Smooth muscle cell (in vitro differentiated cells): Measurements from ENCODE around the gene GJA8. TPM values are rescaled to one million over a fixed set of nuclear protein-coding genes. Genes with fewer than 3 reads are reported as not detected.

ENCODE experiments used
- DNase-seq: peaks from one replicate; lab custom pipeline; 2025; ENCODE audit not compliant: unreplicated experiment; lab: John Stamatoyannopoulos, UW
- H2AFZ ChIP-seq: fragments of 200-600 bp; sonication (generic); 2 replicates; pipeline ENCODE4 v1.6.0; 2016; ENCODE audit warnings: antibody characterized with exemption, low read depth, mild to moderate bottlenecking
- H3F3A ChIP-seq: fragments of 200-600 bp; sonication (generic); 2 replicates; pipeline ENCODE4 v1.6.0; 2017; ENCODE audit warnings: antibody characterized with exemption, low read depth
- H3K27ac ChIP-seq: fragments of 200-600 bp; sonication (generic); 2 replicates; pipeline ENCODE4 v1.5.1; 2016; ENCODE audit warnings: low read depth, mild to moderate bottlenecking
- H3K27me3 ChIP-seq: fragments of 200-600 bp; sonication (generic); 2 replicates; pipeline ENCODE4 v1.6.1; 2016; ENCODE audit warnings: low read depth, mild to moderate bottlenecking
- H3K36me3 ChIP-seq: fragments of 200-600 bp; sonication (generic); 2 replicates; pipeline ENCODE4 v1.5.1; 2016; ENCODE audit warnings: low read depth
- H3K4me1 ChIP-seq: fragments of 200-600 bp; sonication (generic); 2 replicates; pipeline ENCODE4 v1.5.1; 2016; ENCODE audit warnings: low read depth
- H3K4me2 ChIP-seq: fragments of 200-600 bp; sonication (generic); 2 replicates; pipeline ENCODE4 v1.6.0; 2016; ENCODE audit warnings: mild to moderate bottlenecking
- H3K4me3 ChIP-seq: fragments of 200-600 bp; sonication (generic); 2 replicates; pipeline ENCODE4 v1.5.1; 2016; ENCODE audit warnings: mild to moderate bottlenecking
- H3K79me2 ChIP-seq: fragments of 200-600 bp; sonication (generic); 2 replicates; pipeline ENCODE4 v1.6.0; 2016; ENCODE audit warnings: low read depth, mild to moderate bottlenecking
- H3K9ac ChIP-seq: fragments of 200-600 bp; sonication (generic); 2 replicates; pipeline ENCODE4 v1.6.0; 2016; ENCODE audit warnings: low read depth
- H3K9me3 ChIP-seq: fragments of 200-600 bp; sonication (generic); replicated peaks from 2 replicates; pipeline ENCODE4 v1.5.1; 2016; ENCODE audit warnings: low read depth
- H4K20me1 ChIP-seq: fragments of 200-600 bp; sonication (generic); 2 replicates; pipeline ENCODE4 v1.6.0; 2016; ENCODE audit warnings: low read depth
- WGBS: methylation state at CpG from one replicate; pipeline ENCODE4 v1.1.7; 2016; ENCODE audit warnings: low lambda C conversion rate; 5-methylcytosine and 5-hydroxymethylcytosine counted together
- polyA plus RNA-seq: library from polyadenylated mRNA; unstranded; fragments of >200 nt; fragmentation: Nextera tagmentation; extraction: Ambion mirVana; gene quantifications from 2 replicates; pipeline ENCODE4 v1.2.1, GENCODE V29; 2016
- total RNA-seq: library from RNA; depleted of rRNA; stranded (reverse); fragments of >200 nt; gene quantifications from 2 replicates; pipeline ENCODE4 v1.2.3, GENCODE V29; 2014
- TF ChIP-seq, protein P1 (sequence below): fragments of 200-600 bp; sonication (generic); IDR thresholded peaks from 2 replicates; pipeline ENCODE4 v1.5.1; 2017; ENCODE audit warnings: borderline replicate concordance, mild to moderate bottlenecking, antibody characterized with exemption; ENCODE audit not compliant: insufficient read depth, poor library complexity, severe bottlenecking

The GJA8 gene
- total and polyA plus RNA-seq, 2 experiments from 2014 or later, result not detected

DNA sequence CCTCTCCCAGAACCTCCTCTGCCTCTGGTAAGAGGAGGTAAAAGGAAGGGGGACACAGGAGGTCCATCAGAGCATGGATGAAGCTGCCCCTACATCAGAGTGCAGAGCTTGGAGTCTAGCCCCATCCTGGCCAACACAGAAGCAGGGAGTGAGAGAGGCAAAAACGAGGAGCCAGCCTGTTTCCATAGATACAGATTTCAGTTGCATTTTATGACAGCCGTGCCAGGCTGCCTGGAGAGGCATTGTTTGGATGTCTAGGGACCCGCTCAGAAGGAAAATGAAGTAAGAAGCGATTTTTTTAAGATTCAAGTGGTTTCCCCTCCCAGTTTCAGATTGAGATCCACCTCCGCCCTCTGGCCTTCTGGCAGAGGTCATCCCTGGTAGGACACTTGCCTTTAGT lies 11.5 kb upstream of the GJA8 start:
- no peak for DNase-seq
- TF ChIP-seq, protein P1, sequence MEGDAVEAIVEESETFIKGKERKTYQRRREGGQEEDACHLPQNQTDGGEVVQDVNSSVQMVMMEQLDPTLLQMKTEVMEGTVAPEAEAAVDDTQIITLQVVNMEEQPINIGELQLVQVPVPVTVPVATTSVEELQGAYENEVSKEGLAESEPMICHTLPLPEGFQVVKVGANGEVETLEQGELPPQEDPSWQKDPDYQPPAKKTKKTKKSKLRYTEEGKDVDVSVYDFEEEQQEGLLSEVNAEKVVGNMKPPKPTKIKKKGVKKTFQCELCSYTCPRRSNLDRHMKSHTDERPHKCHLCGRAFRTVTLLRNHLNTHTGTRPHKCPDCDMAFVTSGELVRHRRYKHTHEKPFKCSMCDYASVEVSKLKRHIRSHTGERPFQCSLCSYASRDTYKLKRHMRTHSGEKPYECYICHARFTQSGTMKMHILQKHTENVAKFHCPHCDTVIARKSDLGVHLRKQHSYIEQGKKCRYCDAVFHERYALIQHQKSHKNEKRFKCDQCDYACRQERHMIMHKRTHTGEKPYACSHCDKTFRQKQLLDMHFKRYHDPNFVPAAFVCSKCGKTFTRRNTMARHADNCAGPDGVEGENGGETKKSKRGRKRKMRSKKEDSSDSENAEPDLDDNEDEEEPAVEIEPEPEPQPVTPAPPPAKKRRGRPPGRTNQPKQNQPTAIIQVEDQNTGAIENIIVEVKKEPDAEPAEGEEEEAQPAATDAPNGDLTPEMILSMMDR, result no peak
- no peak overlapping the region for H3K4me2 ChIP-seq
- no peaks in the 10 kb centered on the region for H3F3A ChIP-seq
- H3K36me3 ChIP-seq, result no peaks in the 10 kb centered on the region
- H2AFZ ChIP-seq, result no peak overlapping the region
- H3K9ac ChIP-seq, result no peak overlapping the region
- no peaks in the 10 kb centered on the region for H3K79me2 ChIP-seq
- WGBS, result 89% methylated on average over 5 of the region's 5 CpGs
- H3K4me3 ChIP-seq, result no peak overlapping the region
- no peaks in the 10 kb centered on the region for H3K9me3 ChIP-seq
- no peaks in the 10 kb centered on the region for H3K27me3 ChIP-seq
- H3K27ac ChIP-seq, result no peak overlapping the region
- H4K20me1 ChIP-seq, result no peaks in the 10 kb centered on the region
- H3K4me1 ChIP-seq, result no peaks in the 10 kb centered on the region

DNA sequence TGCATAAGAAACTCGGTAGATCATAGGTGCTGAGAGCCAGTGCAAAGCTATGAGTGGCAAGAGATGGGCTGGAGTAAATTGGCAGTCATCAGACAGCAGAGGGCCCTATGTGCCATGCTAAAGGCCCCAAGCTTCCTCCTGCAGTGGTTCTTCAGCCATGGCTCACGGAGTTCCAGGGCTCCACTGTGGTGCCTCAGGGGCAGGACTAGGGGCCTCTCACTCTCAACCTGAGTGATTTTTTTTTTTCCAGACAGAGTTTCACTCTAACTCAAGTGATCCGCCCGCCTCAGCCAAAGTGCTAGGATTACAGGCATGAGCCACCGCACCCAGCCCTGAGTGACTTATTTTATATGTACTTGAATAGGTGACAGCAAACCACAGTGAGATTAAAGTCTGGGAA lies 10.4 kb upstream of the GJA8 start:
- whole genome bisulfite sequencing, result 50% methylated on average over 5 of the region's 5 CpGs
- H2AFZ ChIP-seq, result no peak overlapping the region
- H4K20me1 ChIP-seq, result no peaks in the 10 kb centered on the region
- no peaks in the 10 kb centered on the region for H3K9me3 ChIP-seq
- no peaks in the 10 kb centered on the region for H3K79me2 ChIP-seq
- H3K4me3 ChIP-seq, result no peak overlapping the region
- H3F3A ChIP-seq, result no peaks in the 10 kb centered on the region
- no peaks in the 10 kb centered on the region for H3K27me3 ChIP-seq
- no peak overlapping the region for H3K27ac ChIP-seq
- peaks cover 5% of the 10 kb centered on the region for H3K4me1 ChIP-seq
- no peaks in the 10 kb centered on the region for H3K36me3 ChIP-seq
- no peak overlapping the region for H3K9ac ChIP-seq
- TF ChIP-seq, protein P1, result no peak
- peak overlapping the region; percentile 53 for H3K4me2 ChIP-seq
- no peak for DNase-seq

DNA sequence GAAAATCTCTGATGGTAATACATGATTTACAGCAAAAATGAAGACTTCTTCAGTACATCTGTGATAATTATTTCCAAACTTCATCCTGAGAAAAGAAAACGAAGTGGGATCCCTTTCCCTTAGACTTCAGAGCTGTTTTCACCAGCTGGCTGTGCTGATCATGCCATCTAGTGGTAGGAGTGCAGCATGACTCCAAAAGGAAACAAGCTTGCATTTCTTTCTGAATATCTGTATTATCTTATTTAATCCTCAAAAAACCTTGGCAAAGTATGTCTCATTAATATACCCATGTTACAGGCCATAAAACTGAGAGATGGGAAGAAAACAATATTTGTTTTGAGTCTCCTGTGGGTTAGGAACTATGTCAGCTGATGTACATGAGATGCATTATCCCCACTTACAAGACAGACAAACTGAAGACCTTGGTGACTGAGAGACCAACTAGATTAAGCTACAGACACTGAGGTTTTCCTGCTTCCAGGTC lies 9.8 kb upstream of the GJA8 start:
- Histone ChIP-seq H3K27me3 (no peaks in the 10 kb centered on the region), H3K36me3 (no peaks in the 10 kb centered on the region), H3K9ac (no peak overlapping the region), H3K9me3 (no peaks in the 10 kb centered on the region), H3K4me2 (peak overlapping the region; percentile 53), H3K27ac (no peak overlapping the region), H3K4me1 (peaks cover 5% of the 10 kb centered on the region), H3F3A (no peaks in the 10 kb centered on the region), H4K20me1 (no peaks in the 10 kb centered on the region), H2AFZ (no peak overlapping the region), H3K4me3 (no peak overlapping the region), H3K79me2 (no peaks in the 10 kb centered on the region)
- TF ChIP-seq, protein P1, result peak; percentile 94
- DNase-seq, result no peak
- 11% methylated on average over 1 of the region's 1 CpG for WGBS

GRCh38 chr1:147895123-147895522 lies 7.5 kb upstream of the GJA8 start:
- Histone ChIP-seq H2AFZ (no peak overlapping the region), H3K4me2 (no peak overlapping the region), H3F3A (no peaks in the 10 kb centered on the region), H3K4me3 (no peak overlapping the region), H4K20me1 (no peaks in the 10 kb centered on the region), H3K27ac (no peak overlapping the region), H3K27me3 (no peaks in the 10 kb centered on the region), H3K79me2 (no peaks in the 10 kb centered on the region), H3K4me1 (peaks cover 5% of the 10 kb centered on the region), H3K9ac (no peak overlapping the region), H3K36me3 (no peaks in the 10 kb centered on the region), H3K9me3 (no peaks in the 10 kb centered on the region)
- WGBS, result 88% methylated on average over 4 of the region's 4 CpGs
- no peak for DNase-seq
- TF ChIP-seq, protein P1, result no peak
